ENCODE measurements around the gene STK39.

STK39 gene

GRCh38 chr2:168245074-168245825 is 2.1 kb downstream of the STK39 start:
- TF ChIP-seq, protein P1, sequence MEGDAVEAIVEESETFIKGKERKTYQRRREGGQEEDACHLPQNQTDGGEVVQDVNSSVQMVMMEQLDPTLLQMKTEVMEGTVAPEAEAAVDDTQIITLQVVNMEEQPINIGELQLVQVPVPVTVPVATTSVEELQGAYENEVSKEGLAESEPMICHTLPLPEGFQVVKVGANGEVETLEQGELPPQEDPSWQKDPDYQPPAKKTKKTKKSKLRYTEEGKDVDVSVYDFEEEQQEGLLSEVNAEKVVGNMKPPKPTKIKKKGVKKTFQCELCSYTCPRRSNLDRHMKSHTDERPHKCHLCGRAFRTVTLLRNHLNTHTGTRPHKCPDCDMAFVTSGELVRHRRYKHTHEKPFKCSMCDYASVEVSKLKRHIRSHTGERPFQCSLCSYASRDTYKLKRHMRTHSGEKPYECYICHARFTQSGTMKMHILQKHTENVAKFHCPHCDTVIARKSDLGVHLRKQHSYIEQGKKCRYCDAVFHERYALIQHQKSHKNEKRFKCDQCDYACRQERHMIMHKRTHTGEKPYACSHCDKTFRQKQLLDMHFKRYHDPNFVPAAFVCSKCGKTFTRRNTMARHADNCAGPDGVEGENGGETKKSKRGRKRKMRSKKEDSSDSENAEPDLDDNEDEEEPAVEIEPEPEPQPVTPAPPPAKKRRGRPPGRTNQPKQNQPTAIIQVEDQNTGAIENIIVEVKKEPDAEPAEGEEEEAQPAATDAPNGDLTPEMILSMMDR (IDR thresholded peaks at IDR 0.05; ENCODE audit: low read depth, low read length, missing control alignments) = no peak
- in situ Hi-C loops (cut with HindIII; ENCODE audit: low sequenced_read_pairs) = no loop called here
- H3K4me3 ChIP-seq (ENCODE audit: low read depth, low read length) = peak overlapping the region; percentile 71
- DNase-seq (ENCODE audit: low read depth) = no peak

- TF ChIP-seq, protein P1 (IDR thresholded peaks at IDR 0.05; ENCODE audit: low read depth, low read length, missing control alignments) = no peak
- no peak for DNase-seq (ENCODE audit: low read depth)
- no peak overlapping the region for H3K4me3 ChIP-seq (ENCODE audit: low read depth, low read length)
- in situ Hi-C loops (cut with HindIII; ENCODE audit: low sequenced_read_pairs) = no loop called here
Observed at GRCh38 chr2:168244318-168244717, 3.1 kb downstream of the STK39 start.

DNA sequence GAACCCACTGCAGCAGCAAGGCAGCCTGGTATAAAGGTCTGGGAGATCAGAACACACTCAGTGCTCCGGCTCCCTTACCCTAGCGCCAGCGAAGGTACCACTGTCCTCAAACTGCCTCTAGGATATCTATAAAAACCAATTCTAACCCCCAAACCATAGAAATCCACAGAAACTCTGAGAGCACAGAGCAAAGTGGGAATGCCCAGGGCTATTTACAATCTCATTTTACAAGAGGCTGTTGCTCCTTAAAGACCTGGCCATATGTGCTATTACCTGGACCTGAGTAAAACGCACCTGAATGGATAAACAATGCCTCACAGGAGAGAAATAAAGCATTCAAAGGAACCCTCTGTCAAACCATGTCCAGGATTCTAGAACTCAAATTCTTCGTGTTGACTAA is 4.3 kb downstream of the STK39 start:
- in situ Hi-C loops (cut with HindIII; ENCODE audit: low sequenced_read_pairs) = no loop called here
- TF ChIP-seq, protein P1 (IDR thresholded peaks at IDR 0.05; ENCODE audit: low read depth, low read length, missing control alignments) = no peak
- DNase-seq (ENCODE audit: low read depth) = no peak
- H3K4me3 ChIP-seq (ENCODE audit: low read depth, low read length) = no peak overlapping the region

- no peak overlapping the region for H3K4me3 ChIP-seq (ENCODE audit: low read depth, low read length)
- TF ChIP-seq, protein P1 (IDR thresholded peaks at IDR 0.05; ENCODE audit: low read depth, low read length, missing control alignments) = no peak
- in situ Hi-C loops (cut with HindIII; ENCODE audit: low sequenced_read_pairs) = no loop called here
Observed at GRCh38 chr2:168241746-168242145, 5.6 kb downstream of the STK39 start.

GRCh38 chr2:168241208-168241607 is 6.2 kb downstream of the STK39 start:
- TF ChIP-seq, protein P1 (IDR thresholded peaks at IDR 0.05; ENCODE audit: low read depth, low read length, missing control alignments) = no peak
- DNase-seq (ENCODE audit: low read depth) = no peak
- no peak overlapping the region for H3K4me3 ChIP-seq (ENCODE audit: low read depth, low read length)
- in situ Hi-C loops (cut with HindIII; ENCODE audit: low sequenced_read_pairs) = no loop called here

More at GRCh38 chr2:168241746-168242145, 5.6 kb downstream of the STK39 start:
- DNase-seq (ENCODE audit: low read depth) = no peak

- in situ Hi-C loops (cut with HindIII; ENCODE audit: low sequenced_read_pairs) = no loop called here
- TF ChIP-seq, protein P1 (IDR thresholded peaks at IDR 0.05; ENCODE audit: low read depth, low read length, missing control alignments) = no peak
Observed at GRCh38 chr2:168239281-168239680, 8.1 kb downstream of the STK39 start.

More at GRCh38 chr2:168239281-168239680, 8.1 kb downstream of the STK39 start:
- no peak for DNase-seq (ENCODE audit: low read depth)
- H3K4me3 ChIP-seq (ENCODE audit: low read depth, low read length) = no peak overlapping the region

All from astrocyte of the cerebellum (primary cell).